ENCODE data around the gene PTPN4. TPM values are rescaled to one million over a fixed set of nuclear protein-coding genes. Genes with fewer than 3 reads are reported as not detected.

The PTPN4 gene
- total RNA-seq, 4 donors from 2014 or later = 9.6 to 30.1 (median 18.4) TPM

GRCh38 chr2:119721043-119721442 is 38.7 kb upstream of the PTPN4 start:
- TF ChIP-seq CTCF (IDR thresholded peaks at IDR 0.05) (no peak), POLR2A (IDR thresholded peaks at IDR 0.05) (no peak)
- DNase-seq = no peak
- no peaks in the 10 kb centered on the region for H3K4me1 ChIP-seq
- 67% methylated on average over 1 of the region's 1 CpG; no CpG with 5 or more reads in 1 of the 2 donors for WGBS, 2 donors
- no peaks in the 10 kb centered on the region for H3K36me3 ChIP-seq
- H3K27ac ChIP-seq = no peak overlapping the region
- H3K4me3 ChIP-seq = no peak overlapping the region
- no peaks in the 10 kb centered on the region for H3K27me3 ChIP-seq
- intact Hi-C loops (cut with DNase I) = no loop called here
- H3K9me3 ChIP-seq = no peaks in the 10 kb centered on the region

GRCh38 chr2:119721462-119721861 is 38.3 kb upstream of the PTPN4 start:
- no peak overlapping the region for H3K4me3 ChIP-seq
- intact Hi-C loops (cut with DNase I) = no loop called here
- H3K36me3 ChIP-seq = no peaks in the 10 kb centered on the region
- no peaks in the 10 kb centered on the region for H3K27me3 ChIP-seq
- H3K4me1 ChIP-seq = no peaks in the 10 kb centered on the region
- WGBS, 2 donors = 79 to 90% methylated on average over 3 to 5 of the region's 5 CpGs
- no peak for DNase-seq
- no peak overlapping the region for H3K27ac ChIP-seq
- TF ChIP-seq POLR2A (IDR thresholded peaks at IDR 0.05) = no peak
- no peak for TF ChIP-seq CTCF (IDR thresholded peaks at IDR 0.05)
- no peaks in the 10 kb centered on the region for H3K9me3 ChIP-seq

GRCh38 chr2:119721904-119722303 is 37.8 kb upstream of the PTPN4 start:
- TF ChIP-seq POLR2A (IDR thresholded peaks at IDR 0.05) = no peak
- no peak for TF ChIP-seq CTCF (IDR thresholded peaks at IDR 0.05)
- Histone ChIP-seq H3K27ac (no peak overlapping the region), H3K4me3 (no peak overlapping the region), H3K36me3 (no peaks in the 10 kb centered on the region), H3K4me1 (no peaks in the 10 kb centered on the region), H3K27me3 (no peaks in the 10 kb centered on the region), H3K9me3 (no peaks in the 10 kb centered on the region)
- WGBS, 2 donors = 74 to 89% methylated on average over 4 of the region's 4 CpGs
- intact Hi-C loops (cut with DNase I) = no loop called here
- DNase-seq = no peak

GRCh38 chr2:119723186-119723585 is 36.5 kb upstream of the PTPN4 start:
- Histone ChIP-seq H3K4me1 (no peaks in the 10 kb centered on the region), H3K36me3 (no peaks in the 10 kb centered on the region), H3K27me3 (no peaks in the 10 kb centered on the region), H3K9me3 (no peaks in the 10 kb centered on the region), H3K4me3 (no peak overlapping the region), H3K27ac (no peak overlapping the region)
- 51 to 58% methylated on average over 8 of the region's 8 CpGs for WGBS, 2 donors
- TF ChIP-seq POLR2A (IDR thresholded peaks at IDR 0.05) (no peak), CTCF (IDR thresholded peaks at IDR 0.05) (no peak)
- intact Hi-C loops (cut with DNase I) = no loop called here
- DNase-seq = no peak

GRCh38 chr2:119723784-119724467 is 35.8 kb upstream of the PTPN4 start:
- intact Hi-C loops (cut with DNase I) = no loop called here
- H3K4me1 ChIP-seq = no peaks in the 10 kb centered on the region
- 80 to 84% methylated on average over 7 to 9 of the region's 10 CpGs for WGBS, 2 donors
- no peak overlapping the region for H3K27ac ChIP-seq
- no peak overlapping the region for H3K4me3 ChIP-seq
- TF ChIP-seq CTCF (IDR thresholded peaks at IDR 0.05) (no peak), POLR2A (IDR thresholded peaks at IDR 0.05) (no peak)
- H3K27me3 ChIP-seq = no peaks in the 10 kb centered on the region
- H3K36me3 ChIP-seq = no peaks in the 10 kb centered on the region
- no peaks in the 10 kb centered on the region for H3K9me3 ChIP-seq
- DNase-seq = no peak

Data from esophagus squamous epithelium (tissue), 5 donors.